Muscle of leg (tissue), 11 donors: Measurements from ENCODE around the gene NAT9. TPM values are rescaled to one million over a fixed set of nuclear protein-coding genes. Genes with fewer than 3 reads are reported as not detected.

Experiments used
- DNase-seq: peaks from one replicate; pipeline ENCODE4 v3.0.0; 2013
- H3K27ac ChIP-seq: one replicate; pipeline ENCODE4 v1.5.1; 2013; ENCODE audit warnings: mild to moderate bottlenecking, low read length, control low read depth
- H3K27me3 ChIP-seq: one replicate; pipeline ENCODE4 v1.6.1; 2013; ENCODE audit warnings: low read length; ENCODE audit not compliant: control insufficient read depth, insufficient read depth
- H3K36me3 ChIP-seq: one replicate; pipeline ENCODE4 v1.6.1; 2013; ENCODE audit warnings: low read length; ENCODE audit not compliant: control insufficient read depth, insufficient read depth
- H3K4me1 ChIP-seq: one replicate; pipeline ENCODE4 v1.6.1; 2013; ENCODE audit warnings: low read length; ENCODE audit not compliant: control insufficient read depth, insufficient read depth
- H3K4me3 ChIP-seq: one replicate; pipeline ENCODE4 v1.5.1; 2013; ENCODE audit warnings: low read length, control low read depth
- H3K9me3 ChIP-seq: replicated peaks from 2 replicates; pipeline ENCODE4 v1.6.1; 2013; ENCODE audit warnings: low read depth, low read length; ENCODE audit not compliant: control insufficient read depth
- WGBS: methylation state at CpG from one replicate; pipeline ENCODE4 v1.1.5; 2013; ENCODE audit warnings: missing lambda C conversion rate; ENCODE audit not compliant: insufficient coverage; 5-methylcytosine and 5-hydroxymethylcytosine counted together
- polyA plus RNA-seq, 8 donors: library from polyadenylated mRNA; unstranded; fragments of 120-200 nt; gene quantifications; one replicate each; pipeline versions ENCODE4 v1.2.1 to v1.2.3, GENCODE V29; 2013; ENCODE audit warnings: inconsistent platforms in 1 of 8, low replicate concordance in 1 of 8; ENCODE audit not compliant: insufficient read length in 8 of 8, insufficient read depth in 1 of 8
- total RNA-seq: library from RNA; stranded (reverse); fragments of 120-200 nt; gene quantifications from one replicate; pipeline ENCODE4 v1.2.4, GENCODE V29; 2013

Gene NAT9
- total and polyA plus RNA-seq, 9 donors: 34.0 to 48.6 (median 37.5) TPM

- WGBS: 23% methylated on average over 10 of the region's 16 CpGs
- peaks cover 46% of the 10 kb centered on the region for H3K4me1 ChIP-seq
Observed at GRCh38 chr17:74763565-74764387, 12.4 kb downstream of the NAT9 start.

GRCh38 chr17:74761931-74762330 is 14.2 kb downstream of the NAT9 start:
- Histone ChIP-seq H3K4me1 (peaks cover 62% of the 10 kb centered on the region), H3K9me3 (no peaks in the 10 kb centered on the region), H3K27ac (no peak overlapping the region), H3K4me3 (no peak overlapping the region), H3K36me3 (no peaks in the 10 kb centered on the region), H3K27me3 (no peaks in the 10 kb centered on the region)
- DNase-seq: no peak
- 94% methylated on average over 7 of the region's 11 CpGs for WGBS

More at GRCh38 chr17:74763565-74764387, 12.4 kb downstream of the NAT9 start:
- Histone ChIP-seq H3K36me3 (no peaks in the 10 kb centered on the region), H3K27me3 (no peaks in the 10 kb centered on the region), H3K4me3 (no peak overlapping the region), H3K27ac (no peak overlapping the region), H3K9me3 (no peaks in the 10 kb centered on the region)
- no peak for DNase-seq

- Histone ChIP-seq H3K27me3 (no peaks in the 10 kb centered on the region), H3K36me3 (no peaks in the 10 kb centered on the region), H3K4me1 (peaks cover 64% of the 10 kb centered on the region), H3K4me3 (no peak overlapping the region), H3K27ac (no peak overlapping the region), H3K9me3 (no peaks in the 10 kb centered on the region)
- WGBS: 76% methylated on average over 3 of the region's 5 CpGs
- DNase-seq: no peak
Observed at GRCh38 chr17:74761419-74761818, 14.7 kb downstream of the NAT9 start.

GRCh38 chr17:74760404-74761105 is 15.6 kb downstream of the NAT9 start:
- DNase-seq: no peak
- no peak overlapping the region for H3K27ac ChIP-seq
- no peaks in the 10 kb centered on the region for H3K9me3 ChIP-seq
- no peaks in the 10 kb centered on the region for H3K27me3 ChIP-seq
- no peak overlapping the region for H3K4me3 ChIP-seq
- WGBS: no CpG with 5 or more reads among the region's 7 CpGs
- no peaks in the 10 kb centered on the region for H3K36me3 ChIP-seq
- peaks cover 64% of the 10 kb centered on the region for H3K4me1 ChIP-seq

GRCh38 chr17:74759941-74760340 is 16.2 kb downstream of the NAT9 start:
- Histone ChIP-seq H3K4me3 (no peak overlapping the region), H3K27me3 (no peaks in the 10 kb centered on the region), H3K4me1 (peaks cover 64% of the 10 kb centered on the region), H3K27ac (no peak overlapping the region), H3K36me3 (no peaks in the 10 kb centered on the region), H3K9me3 (no peaks in the 10 kb centered on the region)
- DNase-seq: no peak
- 55% methylated on average over 5 of the region's 10 CpGs for WGBS

- Histone ChIP-seq H3K27ac (peak overlapping the region; percentile 7), H3K9me3 (no peaks in the 10 kb centered on the region), H3K4me3 (no peak overlapping the region), H3K36me3 (no peaks in the 10 kb centered on the region), H3K27me3 (no peaks in the 10 kb centered on the region), H3K4me1 (peaks cover 64% of the 10 kb centered on the region)
- WGBS: 64% methylated on average over 4 of the region's 9 CpGs
- DNase-seq: no peak
Observed at GRCh38 chr17:74759243-74759801, 16.8 kb downstream of the NAT9 start.

- Histone ChIP-seq H3K4me1 (peaks cover 60% of the 10 kb centered on the region), H3K27ac (peak overlapping the region; percentile 38), H3K9me3 (no peaks in the 10 kb centered on the region), H3K36me3 (no peaks in the 10 kb centered on the region), H3K4me3 (no peak overlapping the region), H3K27me3 (no peaks in the 10 kb centered on the region)
- no CpG with 5 or more reads among the region's 2 CpGs for WGBS
- DNase-seq: peak; percentile 65
Observed at GRCh38 chr17:74758848-74759168, 17.3 kb downstream of the NAT9 start.

GRCh38 chr17:74757931-74758847 is 18.0 kb downstream of the NAT9 start:
- Histone ChIP-seq H3K4me1 (peaks cover 54% of the 10 kb centered on the region), H3K27ac (peak overlapping the region; percentile 38), H3K9me3 (no peaks in the 10 kb centered on the region), H3K36me3 (no peaks in the 10 kb centered on the region), H3K4me3 (no peak overlapping the region), H3K27me3 (peaks cover 2% of the 10 kb centered on the region)
- DNase-seq: peak; percentile 66
- 61% methylated on average over 24 of the region's 26 CpGs for WGBS

GRCh38 chr17:74757502-74757901 is 18.6 kb downstream of the NAT9 start:
- peaks cover 48% of the 10 kb centered on the region for H3K4me1 ChIP-seq
- DNase-seq: no peak
- H3K27me3 ChIP-seq: peaks cover 5% of the 10 kb centered on the region
- no peaks in the 10 kb centered on the region for H3K36me3 ChIP-seq
- WGBS: 0% methylated on average over 1 of the region's 3 CpGs
- H3K27ac ChIP-seq: peak overlapping the region; percentile 6
- no peak overlapping the region for H3K4me3 ChIP-seq
- no peaks in the 10 kb centered on the region for H3K9me3 ChIP-seq
